Fibroblast of skin of back (primary cell): Measurements from ENCODE around the gene PWWP2A.
A peak's percentile ranks its signal among the peaks of the same experiment; 100 is the strongest.
"Not testable (repeated sequence)": the region's sequence is repeated elsewhere in the genome, so short reads cannot be mapped to it uniquely, and the experiment has no call there.

Experiments used
- DNase-seq: peaks from one replicate; pipeline ENCODE4 v3.0.0-alpha.2; 2013

Gene PWWP2A

GRCh38 chr5:160071516-160071915 lies 47.7 kb downstream of the PWWP2A start:
- DNase-seq, result no peak

GRCh38 chr5:160069120-160069519 lies 50.1 kb downstream of the PWWP2A start:
- not testable (repeated sequence) for DNase-seq

- no peak for DNase-seq
Measured at GRCh38 chr5:160064995-160065614, 54.1 kb downstream of the PWWP2A start.

GRCh38 chr5:160064417-160064810 lies 54.8 kb downstream of the PWWP2A start:
- DNase-seq, result no peak

GRCh38 chr5:160061770-160062169 lies 57.5 kb downstream of the PWWP2A start:
- no peak for DNase-seq

- no peak for DNase-seq
Measured at GRCh38 chr5:160060001-160060400, 59.2 kb downstream of the PWWP2A start.

- peak; percentile 24 for DNase-seq
Measured at GRCh38 chr5:160057256-160057655, 62.0 kb downstream of the PWWP2A start.

GRCh38 chr5:160054831-160055230 lies 64.4 kb downstream of the PWWP2A start:
- DNase-seq, result peak; percentile 84

GRCh38 chr5:160054047-160054446 lies 65.2 kb downstream of the PWWP2A start:
- DNase-seq, result peak; percentile 87

GRCh38 chr5:160049099-160049498 lies 70.2 kb downstream of the PWWP2A start:
- DNase-seq, result no peak

GRCh38 chr5:160048131-160048530 lies 71.1 kb downstream of the PWWP2A start:
- DNase-seq, result no peak

GRCh38 chr5:160047423-160047822 lies 71.8 kb downstream of the PWWP2A start:
- no peak for DNase-seq

- no peak for DNase-seq
Measured at GRCh38 chr5:160044967-160045366, 74.3 kb downstream of the PWWP2A start.

GRCh38 chr5:160044391-160044804 lies 74.9 kb downstream of the PWWP2A start:
- DNase-seq, result no peak

GRCh38 chr5:160042671-160043070 lies 76.6 kb downstream of the PWWP2A start:
- no peak for DNase-seq
